ENCODE results near the gene ATP1A1.

The ATP1A1 gene

DNA sequence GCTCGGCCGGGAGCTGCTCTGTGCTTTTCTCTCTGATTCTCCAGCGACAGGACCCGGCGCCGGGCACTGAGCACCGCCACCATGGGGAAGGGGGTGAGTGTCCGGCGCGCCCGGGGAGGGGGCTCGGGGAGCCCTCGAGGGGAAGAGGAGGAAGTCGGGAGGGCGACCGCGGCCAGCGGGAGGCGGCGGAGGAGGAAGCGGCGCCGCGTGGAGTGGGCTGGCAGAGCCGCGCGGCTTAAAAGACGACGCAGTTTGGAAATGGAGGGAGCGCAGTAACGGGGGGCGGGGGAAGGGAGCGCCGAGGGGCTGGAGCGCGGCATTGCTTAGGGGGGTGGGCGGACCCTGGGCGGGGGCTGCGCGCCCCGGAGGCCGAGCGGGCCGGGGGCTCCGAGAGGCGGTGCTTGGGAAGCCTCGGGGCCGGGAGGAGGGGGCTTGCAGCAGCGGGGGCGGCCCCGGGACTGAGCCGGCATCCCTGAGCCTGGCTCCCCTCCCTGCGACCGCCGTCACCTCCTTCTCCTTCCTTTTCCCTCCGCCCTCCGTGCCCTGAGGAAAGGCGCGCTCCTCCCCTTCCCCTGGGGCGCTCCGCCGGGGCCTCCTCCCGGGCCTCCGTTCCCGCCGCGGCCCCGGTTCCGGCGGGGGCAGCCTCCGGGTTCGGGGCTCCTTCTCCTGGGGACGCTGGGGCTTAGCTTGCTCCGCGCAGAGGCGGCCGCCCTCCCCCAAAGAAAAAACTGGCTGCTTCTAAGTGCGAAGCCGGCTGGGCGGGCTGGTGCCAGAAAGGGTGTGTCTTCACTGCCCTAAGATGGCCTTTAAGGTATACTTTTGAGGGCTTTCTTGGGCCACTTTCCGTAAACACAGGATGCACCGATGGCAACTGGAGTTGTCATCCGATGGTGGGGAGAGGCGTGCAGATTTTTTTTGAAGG lies 648 bp downstream of the ATP1A1 start:
- WGBS = 1% methylated on average over 43 of the region's 84 CpGs
- Histone ChIP-seq H2BK120ac (ENCODE audit: low read depth, low read length) (peak overlapping the region; percentile 95), H3K9ac (ENCODE audit: low read length) (peak overlapping the region; percentile 94), H2BK15ac (ENCODE audit: low read depth, poor library complexity, severe bottlenecking) (peak overlapping the region; percentile 80), H3K36me3 (ENCODE audit: control insufficient read depth in 1 of 2, insufficient read depth in 2 of 2, low read depth in 1 of 2, low read length in 2 of 2) (no peaks in the 10 kb centered on the region), H2AK5ac (ENCODE audit: low read length, severe bottlenecking) (peak overlapping the region; percentile 21), H2BK12ac (ENCODE audit: low read length in 2 of 2) (peak overlapping the region in 1 of 2 experiments; percentile 61), H2AFZ (ENCODE audit: low read depth, low read length) (peak overlapping the region; percentile 96), H3K4ac (ENCODE audit: low read depth in 1 of 2, low read length in 2 of 2) (peak overlapping the region; percentile 85 to 90), H2BK5ac (ENCODE audit: low read depth, low read length, poor library complexity, severe bottlenecking) (peak overlapping the region; percentile 54), H4K8ac (ENCODE audit: low read length) (peak overlapping the region; percentile 88), H3K14ac (ENCODE audit: low read length in 2 of 2) (peak overlapping the region in 1 of 2 experiments; percentile 95), H3K27ac (ENCODE audit: low read length, poor library complexity, severe bottlenecking) (peak overlapping the region; percentile 63), H3K18ac (ENCODE audit: low read depth in 1 of 2, low read length in 2 of 2) (peak overlapping the region; percentile 96 to 97), H3K27me3 (ENCODE audit: control insufficient read depth in 1 of 2, insufficient read depth in 1 of 2, low read length in 2 of 2) (no peaks in the 10 kb centered on the region), H4K91ac (ENCODE audit: low read length) (peak overlapping the region; percentile 45), H3K4me1 (ENCODE audit: control insufficient read depth, insufficient read depth, low read depth, low read length) (peaks cover 11% of the 10 kb centered on the region), H3K79me1 (replicated peaks; ENCODE audit: low read length, poor library complexity, severe bottlenecking) (no peaks in the 10 kb centered on the region), H3K4me3 (ENCODE audit: insufficient read depth in 1 of 2, low read depth in 1 of 2, low read length in 2 of 2) (peak overlapping the region; percentile 94 to 95), H3K4me2 (ENCODE audit: low read length, poor library complexity, severe bottlenecking) (peak overlapping the region; percentile 98), H3K9me3 (ENCODE audit: control insufficient read depth, low read length) (no peaks in the 10 kb centered on the region), H3K23ac (ENCODE audit: low read length in 2 of 2) (peak overlapping the region in 1 of 2 experiments; percentile 88)
- peak; percentile 60 for DNase-seq

DNA sequence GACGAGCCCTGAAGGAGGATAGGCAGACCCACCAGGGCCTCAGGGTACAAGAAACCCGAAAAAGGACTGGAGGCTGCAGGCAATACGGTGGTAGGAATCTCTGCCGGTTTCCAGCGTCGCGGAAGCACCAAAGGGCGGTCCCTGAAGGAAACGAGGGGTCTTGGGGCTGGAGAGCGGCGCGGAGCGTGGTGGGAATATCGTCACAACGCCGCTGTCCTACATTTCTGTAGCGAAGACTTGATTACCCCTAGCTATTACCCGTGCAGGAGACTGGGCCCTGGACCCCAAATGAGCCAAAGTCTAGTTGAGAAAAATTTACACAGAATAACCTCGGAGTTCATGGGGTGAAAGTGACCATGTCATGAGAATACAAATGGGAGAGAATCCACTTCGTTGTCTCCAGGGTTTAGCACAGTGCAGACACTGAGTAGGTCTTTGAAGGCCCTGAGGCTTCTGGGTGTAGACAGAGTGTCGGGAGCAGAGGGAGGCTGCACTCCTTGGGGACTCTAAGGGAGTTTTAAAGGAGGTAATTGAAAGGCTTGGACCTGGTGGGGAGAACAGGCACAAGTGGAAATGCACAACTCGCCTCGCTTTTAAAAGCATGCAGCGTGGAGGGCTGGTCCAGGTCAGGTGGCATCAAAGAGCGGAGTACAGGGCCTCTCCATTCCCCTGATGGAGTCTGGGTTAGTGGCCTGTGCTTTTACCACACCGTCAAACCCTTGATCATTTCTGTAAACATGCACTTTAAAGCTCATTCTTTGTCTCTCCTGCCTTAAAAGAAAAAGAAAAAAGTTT lies 1.5 kb downstream of the ATP1A1 start:
- peak overlapping the region; percentile 29 for H2AFZ ChIP-seq (ENCODE audit: low read depth, low read length)
- peak overlapping the region in 1 of 2 experiments; percentile 16 for H2BK12ac ChIP-seq (ENCODE audit: low read length in 2 of 2)
- peak overlapping the region in 1 of 2 experiments; percentile 74 for H3K14ac ChIP-seq (ENCODE audit: low read length in 2 of 2)
- peak overlapping the region; percentile 94 for H3K9ac ChIP-seq (ENCODE audit: low read length)
- H2AK5ac ChIP-seq (ENCODE audit: low read length, severe bottlenecking) = peak overlapping the region; percentile 21
- no peak overlapping the region for H2BK120ac ChIP-seq (ENCODE audit: low read depth, low read length)
- no peaks in the 10 kb centered on the region for H3K9me3 ChIP-seq (ENCODE audit: control insufficient read depth, low read length)
- H3K4me2 ChIP-seq (ENCODE audit: low read length, poor library complexity, severe bottlenecking) = peak overlapping the region; percentile 98
- H3K27me3 ChIP-seq (ENCODE audit: control insufficient read depth in 1 of 2, insufficient read depth in 1 of 2, low read length in 2 of 2) = no peaks in the 10 kb centered on the region
- H2BK5ac ChIP-seq (ENCODE audit: low read depth, low read length, poor library complexity, severe bottlenecking) = no peak overlapping the region
- no peaks in the 10 kb centered on the region for H3K79me1 ChIP-seq (replicated peaks; ENCODE audit: low read length, poor library complexity, severe bottlenecking)
- H3K4me3 ChIP-seq (ENCODE audit: insufficient read depth in 1 of 2, low read depth in 1 of 2, low read length in 2 of 2) = peak overlapping the region; percentile 94 to 95
- peaks cover 0 to 4% of the 10 kb centered on the region in 2 experiments for H3K36me3 ChIP-seq (ENCODE audit: control insufficient read depth in 1 of 2, insufficient read depth in 2 of 2, low read depth in 1 of 2, low read length in 2 of 2)
- no peak overlapping the region for H4K91ac ChIP-seq (ENCODE audit: low read length)
- peak; percentile 41 for DNase-seq
- H4K8ac ChIP-seq (ENCODE audit: low read length) = peak overlapping the region; percentile 40
- no peak overlapping the region for H2BK15ac ChIP-seq (ENCODE audit: low read depth, poor library complexity, severe bottlenecking)
- 10% methylated on average over 26 of the region's 26 CpGs for WGBS
- peak overlapping the region; percentile 69 to 83 for H3K18ac ChIP-seq (ENCODE audit: low read depth in 1 of 2, low read length in 2 of 2)
- H3K23ac ChIP-seq (ENCODE audit: low read length in 2 of 2) = no peak overlapping the region
- peaks cover 15% of the 10 kb centered on the region for H3K4me1 ChIP-seq (ENCODE audit: control insufficient read depth, insufficient read depth, low read depth, low read length)
- H3K27ac ChIP-seq (ENCODE audit: low read length, poor library complexity, severe bottlenecking) = peak overlapping the region; percentile 47
- peak overlapping the region; percentile 13 to 80 for H3K4ac ChIP-seq (ENCODE audit: low read depth in 1 of 2, low read length in 2 of 2)

DNA sequence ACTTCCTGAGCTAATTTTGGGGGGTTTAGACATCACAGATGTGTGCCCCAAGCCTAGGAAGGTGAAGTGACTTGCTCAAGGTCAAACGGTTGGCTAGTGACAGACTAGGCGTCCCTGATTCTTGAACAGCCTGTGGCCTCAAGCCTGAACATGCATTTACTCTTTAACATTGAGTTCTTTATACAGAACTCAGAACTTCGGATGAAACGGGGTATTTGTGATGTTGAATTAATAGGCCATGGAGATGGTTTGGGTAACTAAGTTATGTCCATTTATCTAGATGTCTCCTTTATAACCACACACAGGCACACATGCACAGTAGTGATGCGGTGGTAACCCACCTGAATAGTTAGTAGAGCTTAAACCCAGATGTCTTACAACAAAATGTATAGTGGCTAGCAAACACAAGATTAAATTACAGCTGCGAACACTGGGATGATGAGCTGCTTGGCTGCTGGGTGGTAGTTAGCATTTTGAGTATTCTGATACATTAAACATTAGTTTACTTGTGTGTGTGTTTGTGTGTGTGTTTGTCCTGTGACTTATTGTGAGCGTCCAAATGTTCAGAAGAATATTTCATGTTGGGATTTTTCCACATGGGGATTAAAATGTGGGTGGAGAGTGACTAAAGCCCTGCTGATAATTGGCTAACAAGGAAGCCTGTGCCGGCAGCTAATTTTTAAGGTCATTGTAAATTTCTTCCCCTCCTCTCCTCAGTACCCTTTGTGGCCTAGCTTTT lies 2.3 kb downstream of the ATP1A1 start:
- peak overlapping the region in 1 of 2 experiments; percentile 94 for H3K4me3 ChIP-seq (ENCODE audit: insufficient read depth in 1 of 2, low read depth in 1 of 2, low read length in 2 of 2)
- peaks cover 17% of the 10 kb centered on the region for H3K4me1 ChIP-seq (ENCODE audit: control insufficient read depth, insufficient read depth, low read depth, low read length)
- H2BK15ac ChIP-seq (ENCODE audit: low read depth, poor library complexity, severe bottlenecking) = no peak overlapping the region
- no peak overlapping the region for H2BK120ac ChIP-seq (ENCODE audit: low read depth, low read length)
- H2BK12ac ChIP-seq (ENCODE audit: low read length in 2 of 2) = no peak overlapping the region
- no peak overlapping the region for H3K14ac ChIP-seq (ENCODE audit: low read length in 2 of 2)
- H3K27ac ChIP-seq (ENCODE audit: low read length, poor library complexity, severe bottlenecking) = peak overlapping the region; percentile 84
- no peak overlapping the region for H3K23ac ChIP-seq (ENCODE audit: low read length in 2 of 2)
- no peak overlapping the region for H3K4ac ChIP-seq (ENCODE audit: low read depth in 1 of 2, low read length in 2 of 2)
- peak overlapping the region; percentile 48 for H3K4me2 ChIP-seq (ENCODE audit: low read length, poor library complexity, severe bottlenecking)
- H3K9me3 ChIP-seq (ENCODE audit: control insufficient read depth, low read length) = no peaks in the 10 kb centered on the region
- 79% methylated on average over 4 of the region's 8 CpGs for WGBS
- H2AFZ ChIP-seq (ENCODE audit: low read depth, low read length) = no peak overlapping the region
- no peaks in the 10 kb centered on the region for H3K27me3 ChIP-seq (ENCODE audit: control insufficient read depth in 1 of 2, insufficient read depth in 1 of 2, low read length in 2 of 2)
- no peak overlapping the region for H2BK5ac ChIP-seq (ENCODE audit: low read depth, low read length, poor library complexity, severe bottlenecking)
- no peak overlapping the region for H2AK5ac ChIP-seq (ENCODE audit: low read length, severe bottlenecking)
- peak overlapping the region in 1 of 2 experiments; percentile 48 for H3K18ac ChIP-seq (ENCODE audit: low read depth in 1 of 2, low read length in 2 of 2)
- no peak overlapping the region for H4K8ac ChIP-seq (ENCODE audit: low read length)
- no peak overlapping the region for H4K91ac ChIP-seq (ENCODE audit: low read length)
- peak overlapping the region; percentile 94 for H3K9ac ChIP-seq (ENCODE audit: low read length)
- DNase-seq = peak; percentile 51
- peaks cover 0 to 4% of the 10 kb centered on the region in 2 experiments for H3K36me3 ChIP-seq (ENCODE audit: control insufficient read depth in 1 of 2, insufficient read depth in 2 of 2, low read depth in 1 of 2, low read length in 2 of 2)
- H3K79me1 ChIP-seq (replicated peaks; ENCODE audit: low read length, poor library complexity, severe bottlenecking) = peaks cover 3% of the 10 kb centered on the region

All from mesenchymal stem cell (in vitro differentiated cells and primary cell).